Loucy (cell line): ENCODE measurements around the gene SYNE1.

ENCODE experiments used
- H2AFZ ChIP-seq: fragments of 200-600 bp; sonication (generic); 2 replicates; pipeline ENCODE4 v1.6.0; 2016; ENCODE audit warnings: antibody characterized with exemption, mild to moderate bottlenecking, low read length, moderate library complexity
- H3F3A ChIP-seq: fragments of 200-600 bp; 2 replicates; pipeline ENCODE4 v1.6.0; 2016; ENCODE audit warnings: antibody characterized with exemption, low read depth, mild to moderate bottlenecking
- H3K27me3 ChIP-seq: fragments of 200-600 bp; sonication (generic); 2 replicates; pipeline ENCODE4 v1.6.1; 2014; ENCODE audit warnings: low read length, mild to moderate bottlenecking; ENCODE audit not compliant: insufficient read depth, poor library complexity, severe bottlenecking
- H3K36me3 ChIP-seq: fragments of 200-600 bp; sonication (generic); 2 replicates; pipeline ENCODE4 v1.6.1; 2016; ENCODE audit warnings: low read length; ENCODE audit not compliant: insufficient read depth
- H3K4me1 ChIP-seq: fragments of 200-600 bp; sonication (generic); 2 replicates; pipeline ENCODE4 v1.5.1; 2014; ENCODE audit warnings: low read length, mild to moderate bottlenecking; ENCODE audit not compliant: insufficient read depth, poor library complexity, severe bottlenecking
- H3K4me2 ChIP-seq: fragments of 200-600 bp; sonication (generic); 2 replicates; pipeline ENCODE4 v1.6.0; 2014; ENCODE audit warnings: antibody characterized with exemption, low read length, low read depth, mild to moderate bottlenecking; ENCODE audit not compliant: poor library complexity, severe bottlenecking
- H3K4me3 ChIP-seq: fragments of 200-600 bp; sonication (generic); 2 replicates; pipeline ENCODE4 v1.5.1; 2014; ENCODE audit warnings: low read length, mild to moderate bottlenecking, mixed read lengths; ENCODE audit not compliant: poor library complexity, severe bottlenecking
- H3K79me2 ChIP-seq: fragments of 200-600 bp; sonication (generic); 2 replicates; pipeline ENCODE4 v1.6.1; 2014; ENCODE audit warnings: low read length; ENCODE audit not compliant: insufficient read depth
- H3K9ac ChIP-seq: fragments of 200-600 bp; sonication (generic); 2 replicates; pipeline ENCODE4 v1.6.0; 2014; ENCODE audit warnings: mild to moderate bottlenecking, low read depth, low read length, moderate library complexity; ENCODE audit not compliant: poor library complexity, severe bottlenecking
- H3K9me2 ChIP-seq: fragments of 200-600 bp; sonication (generic); replicated peaks from 2 replicates; pipeline ENCODE4 v1.6.1; 2016; ENCODE audit warnings: low read depth, low read length, mixed read lengths
- H3K9me3 ChIP-seq: fragments of 200-600 bp; sonication (generic); 2 replicates; pipeline ENCODE4 v1.6.1; 2014; ENCODE audit warnings: mild to moderate bottlenecking, antibody characterized with exemption, low read length, low read depth; ENCODE audit not compliant: insufficient read depth
- H4K20me1 ChIP-seq: fragments of 200-600 bp; sonication (generic); 2 replicates; pipeline ENCODE4 v1.6.0; 2014; ENCODE audit warnings: antibody characterized with exemption, low read length, mild to moderate bottlenecking; ENCODE audit not compliant: insufficient read depth, poor library complexity, severe bottlenecking
- EZH2phosphoT487 ChIP-seq: fragments of 200-600 bp; IDR thresholded peaks from 2 replicates; pipeline ENCODE4 v1.6.1; 2018; ENCODE audit warnings: antibody characterized with exemption, mild to moderate bottlenecking, moderate library complexity, borderline replicate concordance
- TF ChIP-seq, protein P1 (sequence below): fragments of 200-600 bp; sonication (generic); conservative IDR thresholded peaks from 2 replicates; pipeline ENCODE4 v1.5.1; 2014; ENCODE audit warnings: mild to moderate bottlenecking, antibody characterized with exemption, low read length

Gene SYNE1

DNA sequence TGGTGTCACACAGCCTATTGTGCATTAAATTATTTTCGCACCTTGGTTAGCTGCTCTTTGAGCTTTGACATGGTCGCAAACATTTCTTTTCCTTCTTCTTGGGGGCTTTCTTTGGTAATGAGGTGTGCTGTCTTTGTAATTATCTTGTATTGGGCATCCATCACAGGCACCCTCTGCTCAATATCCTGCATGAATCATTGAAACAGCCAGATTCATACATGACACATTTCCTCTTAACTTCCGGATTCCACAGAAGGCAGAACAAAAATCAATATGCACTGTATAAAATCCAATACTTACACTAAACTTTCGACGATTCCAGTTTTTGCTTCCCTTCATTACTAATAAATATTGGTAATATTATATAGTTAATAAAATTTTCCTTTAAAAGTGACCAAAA lies 175.6 kb downstream of the SYNE1 start:
- no peaks in the 10 kb centered on the region for H3K9me2 ChIP-seq
- no peak for TF ChIP-seq EZH2phosphoT487
- TF ChIP-seq, protein P1, sequence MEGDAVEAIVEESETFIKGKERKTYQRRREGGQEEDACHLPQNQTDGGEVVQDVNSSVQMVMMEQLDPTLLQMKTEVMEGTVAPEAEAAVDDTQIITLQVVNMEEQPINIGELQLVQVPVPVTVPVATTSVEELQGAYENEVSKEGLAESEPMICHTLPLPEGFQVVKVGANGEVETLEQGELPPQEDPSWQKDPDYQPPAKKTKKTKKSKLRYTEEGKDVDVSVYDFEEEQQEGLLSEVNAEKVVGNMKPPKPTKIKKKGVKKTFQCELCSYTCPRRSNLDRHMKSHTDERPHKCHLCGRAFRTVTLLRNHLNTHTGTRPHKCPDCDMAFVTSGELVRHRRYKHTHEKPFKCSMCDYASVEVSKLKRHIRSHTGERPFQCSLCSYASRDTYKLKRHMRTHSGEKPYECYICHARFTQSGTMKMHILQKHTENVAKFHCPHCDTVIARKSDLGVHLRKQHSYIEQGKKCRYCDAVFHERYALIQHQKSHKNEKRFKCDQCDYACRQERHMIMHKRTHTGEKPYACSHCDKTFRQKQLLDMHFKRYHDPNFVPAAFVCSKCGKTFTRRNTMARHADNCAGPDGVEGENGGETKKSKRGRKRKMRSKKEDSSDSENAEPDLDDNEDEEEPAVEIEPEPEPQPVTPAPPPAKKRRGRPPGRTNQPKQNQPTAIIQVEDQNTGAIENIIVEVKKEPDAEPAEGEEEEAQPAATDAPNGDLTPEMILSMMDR: no peak
- H4K20me1 ChIP-seq: no peaks in the 10 kb centered on the region
- H3K4me3 ChIP-seq: no peak overlapping the region
- H3K36me3 ChIP-seq: no peaks in the 10 kb centered on the region
- no peaks in the 10 kb centered on the region for H3K27me3 ChIP-seq
- no peaks in the 10 kb centered on the region for H3K79me2 ChIP-seq
- H2AFZ ChIP-seq: no peak overlapping the region
- H3K4me1 ChIP-seq: peaks cover 12% of the 10 kb centered on the region
- no peaks in the 10 kb centered on the region for H3K9me3 ChIP-seq
- no peaks in the 10 kb centered on the region for H3F3A ChIP-seq
- no peak overlapping the region for H3K9ac ChIP-seq
- no peak overlapping the region for H3K4me2 ChIP-seq

DNA sequence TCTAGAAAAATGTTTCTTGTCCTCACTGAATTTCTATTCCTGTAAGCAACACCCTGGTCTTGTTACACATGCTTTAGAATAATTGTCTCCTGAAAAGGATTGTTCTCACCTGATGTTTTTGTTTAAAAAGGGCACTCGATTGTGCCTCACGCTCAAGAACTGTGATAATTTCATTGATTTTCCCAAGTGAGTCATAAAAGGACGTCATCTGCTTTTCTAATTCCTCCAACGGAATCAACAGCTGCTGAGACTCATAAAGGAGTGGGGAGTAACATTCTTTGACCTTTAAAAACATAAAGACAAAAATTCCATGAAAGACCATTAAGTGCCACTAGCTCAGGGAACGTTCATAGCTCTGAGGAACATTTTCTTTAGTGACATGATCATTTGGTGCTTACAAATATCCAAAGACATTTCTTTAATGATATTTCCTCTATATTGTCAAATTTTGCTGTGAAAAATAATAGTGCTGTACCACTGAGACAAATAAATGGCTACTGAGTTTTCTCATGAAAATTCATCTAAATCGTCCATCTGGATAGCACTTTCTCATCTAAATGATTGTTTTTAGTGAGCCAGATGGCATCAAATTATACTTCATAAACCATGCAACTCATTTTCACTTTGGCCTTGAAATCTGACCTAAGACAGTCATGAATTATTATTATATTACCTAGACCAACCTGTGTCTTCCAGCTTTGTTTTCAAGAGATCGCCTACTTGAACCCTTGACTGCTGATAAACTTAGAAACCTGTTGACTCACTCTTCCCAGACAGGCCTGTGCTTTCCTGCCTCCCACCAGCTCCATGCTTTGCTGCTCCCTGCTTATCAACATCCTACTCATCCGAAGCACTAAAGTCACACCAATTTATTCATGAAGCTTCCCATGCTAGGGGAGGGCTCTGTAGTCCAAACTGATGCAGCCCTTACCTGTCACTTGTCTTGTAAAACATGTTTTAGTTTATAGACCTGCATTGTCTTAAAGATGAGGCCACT lies 178.2 kb downstream of the SYNE1 start:
- Histone ChIP-seq H3K9me2 (no peaks in the 10 kb centered on the region), H3K27me3 (no peaks in the 10 kb centered on the region), H2AFZ (no peak overlapping the region), H3K36me3 (no peaks in the 10 kb centered on the region), H3K4me3 (no peak overlapping the region), H4K20me1 (no peaks in the 10 kb centered on the region), H3K79me2 (no peaks in the 10 kb centered on the region), H3F3A (no peaks in the 10 kb centered on the region), H3K4me2 (no peak overlapping the region), H3K9me3 (no peaks in the 10 kb centered on the region), H3K9ac (no peak overlapping the region), H3K4me1 (peaks cover 12% of the 10 kb centered on the region)
- TF ChIP-seq, protein P1: no peak
- TF ChIP-seq EZH2phosphoT487: no peak

DNA sequence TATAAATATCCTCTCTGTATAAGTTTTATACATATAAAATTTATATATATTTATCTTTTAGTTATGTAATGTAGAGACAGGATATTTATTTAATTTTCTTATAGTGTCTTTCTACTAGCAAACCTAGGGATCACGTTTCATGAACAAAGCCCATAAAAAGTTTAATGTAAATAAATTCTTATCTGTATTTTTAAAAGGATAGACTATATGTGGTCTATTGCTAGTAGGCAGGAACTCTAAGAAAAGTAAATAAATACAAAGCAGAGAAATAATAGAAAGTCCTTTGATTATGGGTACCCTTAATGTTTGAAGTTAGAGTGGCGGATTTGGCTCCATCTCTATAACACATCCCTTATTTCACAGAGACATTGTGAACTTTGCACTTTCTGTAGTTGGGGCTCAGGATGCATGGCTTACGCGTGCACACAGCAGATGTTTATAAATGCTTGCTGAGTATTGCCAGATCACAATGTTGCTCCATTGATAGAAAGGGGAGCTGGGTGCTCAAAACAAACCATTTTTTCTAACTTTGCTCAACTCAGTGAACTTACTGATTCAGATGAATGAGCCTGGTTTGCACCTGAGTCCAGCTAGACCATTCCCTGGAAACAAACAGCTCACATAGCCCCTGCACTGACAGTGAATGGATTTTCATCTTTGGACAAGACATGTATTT lies 179.1 kb downstream of the SYNE1 start:
- Histone ChIP-seq H2AFZ (no peak overlapping the region), H3K4me1 (peaks cover 9% of the 10 kb centered on the region), H3K36me3 (no peaks in the 10 kb centered on the region), H3F3A (no peaks in the 10 kb centered on the region), H3K4me2 (no peak overlapping the region), H4K20me1 (no peaks in the 10 kb centered on the region), H3K27me3 (no peaks in the 10 kb centered on the region), H3K4me3 (no peak overlapping the region), H3K79me2 (no peaks in the 10 kb centered on the region), H3K9ac (no peak overlapping the region), H3K9me3 (no peaks in the 10 kb centered on the region), H3K9me2 (no peaks in the 10 kb centered on the region)
- no peak for TF ChIP-seq EZH2phosphoT487
- TF ChIP-seq, protein P1: no peak
